ENCODE results near the gene DPPA4.
"Not testable (repeated sequence)": the region's sequence is repeated elsewhere in the genome, so short reads cannot be mapped to it uniquely, and the experiment has no call there.

The DPPA4 gene, protein sequence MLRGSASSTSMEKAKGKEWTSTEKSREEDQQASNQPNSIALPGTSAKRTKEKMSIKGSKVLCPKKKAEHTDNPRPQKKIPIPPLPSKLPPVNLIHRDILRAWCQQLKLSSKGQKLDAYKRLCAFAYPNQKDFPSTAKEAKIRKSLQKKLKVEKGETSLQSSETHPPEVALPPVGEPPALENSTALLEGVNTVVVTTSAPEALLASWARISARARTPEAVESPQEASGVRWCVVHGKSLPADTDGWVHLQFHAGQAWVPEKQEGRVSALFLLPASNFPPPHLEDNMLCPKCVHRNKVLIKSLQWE

DNA sequence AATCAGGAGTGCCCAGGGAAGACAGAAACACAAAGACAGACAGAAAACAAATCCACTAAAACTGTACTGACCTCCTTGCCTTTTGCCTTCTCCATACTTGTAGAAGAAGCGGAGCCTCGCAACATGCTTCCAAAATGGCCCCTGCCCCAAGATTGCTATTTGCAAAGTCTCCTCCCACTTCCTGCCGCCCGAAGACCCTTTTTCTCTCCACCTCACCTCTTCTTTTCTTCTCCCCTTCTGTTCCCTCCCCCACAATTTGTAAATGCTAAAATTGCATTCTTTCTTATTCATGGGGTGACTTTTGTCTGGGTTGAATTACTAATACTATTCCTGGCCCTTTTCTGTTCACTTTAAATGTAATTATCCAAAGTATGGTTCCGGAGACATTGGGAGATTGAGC is at the start of gene DPPA4:
TSS of gene DPPA4 (minus strand) at position 154 of the 400 bp plus-strand sequence. CDS start at position 125, 29 bp downstream.
- no peaks in the 10 kb centered on the region for H3K9me3 ChIP-seq (ENCODE audit: control insufficient read depth in 2 of 2, low read length in 2 of 2)
- H3K4me3 ChIP-seq (ENCODE audit: low read length in 2 of 2): peak within 1 kb of the TSS; percentile 68 to 69
- peak within 1 kb of the TSS; percentile 30 to 58 for H3K9ac ChIP-seq (ENCODE audit: low read length in 2 of 2)
- H3K27me3 ChIP-seq (ENCODE audit: control insufficient read depth in 1 of 2, insufficient read depth in 2 of 2, low read length in 2 of 2): no peaks in the 10 kb centered on the region
- H3K27ac ChIP-seq (ENCODE audit: low read length): no peak within 1 kb of the TSS
- no peaks in the 10 kb centered on the region for H3K4me1 ChIP-seq (ENCODE audit: control insufficient read depth, insufficient read depth, low read length)
- no peaks in the 10 kb centered on the region for H3K36me3 ChIP-seq (ENCODE audit: control insufficient read depth in 2 of 2, insufficient read depth in 2 of 2, low read length in 2 of 2)

DNA sequence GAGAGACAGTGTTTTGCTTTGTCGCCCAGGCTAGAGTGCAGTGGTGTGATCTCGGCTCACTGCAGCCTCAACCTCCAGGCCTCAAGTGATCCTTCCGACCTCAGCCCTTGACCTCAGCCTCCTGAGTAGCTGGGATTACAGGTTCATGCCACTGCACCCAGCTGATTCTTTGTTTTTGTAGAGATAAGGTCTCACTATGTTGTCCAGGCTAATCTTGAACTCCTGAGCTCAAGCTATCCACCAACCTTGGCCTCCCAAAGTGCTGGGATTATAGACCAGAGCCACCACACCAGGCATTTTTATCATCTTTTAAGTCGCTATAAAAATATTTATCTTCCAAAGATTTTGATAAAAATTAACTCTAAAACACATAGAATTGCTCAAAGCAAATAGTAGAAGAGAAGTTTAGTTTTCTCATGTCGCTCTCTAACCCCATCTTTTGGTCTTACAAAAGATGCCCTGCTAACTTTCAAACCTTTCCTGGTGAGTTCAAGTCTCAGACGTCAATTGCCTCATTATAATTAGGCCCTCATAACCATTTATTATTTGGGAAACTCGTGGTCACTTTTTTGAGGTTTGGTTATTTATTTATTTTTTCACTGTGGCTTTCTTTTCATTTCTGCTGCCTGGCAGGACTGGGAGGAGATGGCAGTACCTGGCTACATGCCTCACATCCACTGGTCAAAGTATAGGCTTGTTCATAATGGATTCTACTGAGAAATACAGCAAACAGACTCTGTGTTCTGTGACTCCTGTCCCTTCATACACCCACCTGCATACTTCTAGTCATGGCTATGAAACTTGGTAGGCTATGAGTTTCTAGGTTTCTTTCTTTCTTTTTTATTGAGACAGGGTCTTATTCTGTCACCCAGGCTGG is 48.3 kb upstream of the DPPA4 start:
- H3K27ac ChIP-seq (ENCODE audit: low read length): no peak overlapping the region
- no peaks in the 10 kb centered on the region for H3K36me3 ChIP-seq (ENCODE audit: control insufficient read depth in 2 of 2, insufficient read depth in 2 of 2, low read length in 2 of 2)

DNA sequence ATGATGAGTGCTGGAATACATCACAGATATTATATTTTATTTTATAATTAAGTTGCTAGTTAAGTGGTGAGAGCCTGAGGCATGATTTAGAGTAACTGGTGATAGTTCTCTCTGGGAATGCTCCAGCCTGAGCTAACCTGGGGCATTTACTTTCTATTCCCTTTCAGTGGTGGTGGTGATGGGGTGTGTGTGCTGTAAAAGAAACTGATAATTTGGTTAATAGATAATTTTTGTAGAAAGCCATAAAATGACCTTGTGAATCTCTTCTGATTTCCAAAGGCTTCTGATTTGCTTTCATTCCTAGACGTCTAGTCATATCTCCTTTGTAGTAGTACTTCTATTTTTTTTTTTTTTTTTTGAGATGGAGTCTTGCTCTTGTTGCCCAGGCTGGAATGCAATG is 46.8 kb upstream of the DPPA4 start:
- Histone ChIP-seq H3K36me3 (ENCODE audit: control insufficient read depth in 2 of 2, insufficient read depth in 2 of 2, low read length in 2 of 2) (no peaks in the 10 kb centered on the region), H3K4me1 (ENCODE audit: control insufficient read depth, insufficient read depth, low read length) (no peaks in the 10 kb centered on the region), H3K27ac (ENCODE audit: low read length) (no peak overlapping the region), H3K4me3 (ENCODE audit: low read length in 2 of 2) (no peak overlapping the region), H3K9ac (ENCODE audit: low read length in 2 of 2) (no peak overlapping the region), H3K27me3 (ENCODE audit: control insufficient read depth in 1 of 2, insufficient read depth in 2 of 2, low read length in 2 of 2) (no peaks in the 10 kb centered on the region), H3K9me3 (ENCODE audit: control insufficient read depth in 2 of 2, low read length in 2 of 2) (no peaks in the 10 kb centered on the region)

More for the DNA sequence above, 48.3 kb upstream of the DPPA4 start:
- H3K4me1 ChIP-seq (ENCODE audit: control insufficient read depth, insufficient read depth, low read length): no peaks in the 10 kb centered on the region
- no peak overlapping the region for H3K9ac ChIP-seq (ENCODE audit: low read length in 2 of 2)
- no peaks in the 10 kb centered on the region for H3K27me3 ChIP-seq (ENCODE audit: control insufficient read depth in 1 of 2, insufficient read depth in 2 of 2, low read length in 2 of 2)
- no peaks in the 10 kb centered on the region for H3K9me3 ChIP-seq (ENCODE audit: control insufficient read depth in 2 of 2, low read length in 2 of 2)
- no peak overlapping the region for H3K4me3 ChIP-seq (ENCODE audit: low read length in 2 of 2)

DNA sequence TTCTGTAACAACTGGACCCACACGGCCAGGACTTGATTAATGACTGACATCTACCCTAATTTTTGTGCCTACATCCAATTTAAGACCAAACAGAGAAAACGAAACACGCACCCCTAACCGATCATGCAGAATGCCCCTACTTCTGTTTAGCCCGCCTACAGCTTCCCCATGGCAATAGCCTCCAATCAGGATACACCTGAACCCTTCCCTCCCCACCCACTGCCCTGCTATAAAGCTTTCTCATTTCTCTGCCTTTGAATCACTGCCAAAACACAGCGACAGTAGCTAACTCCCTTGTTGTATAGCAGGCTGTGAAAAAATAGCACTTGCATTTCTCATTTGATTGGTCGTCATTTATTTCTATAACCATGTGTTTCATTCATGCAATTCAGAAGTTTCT is 45.2 kb upstream of the DPPA4 start:
- no peaks in the 10 kb centered on the region for H3K27me3 ChIP-seq (ENCODE audit: control insufficient read depth in 1 of 2, insufficient read depth in 2 of 2, low read length in 2 of 2)
- H3K9me3 ChIP-seq (ENCODE audit: control insufficient read depth in 2 of 2, low read length in 2 of 2): no peaks in the 10 kb centered on the region
- H3K4me1 ChIP-seq (ENCODE audit: control insufficient read depth, insufficient read depth, low read length): no peaks in the 10 kb centered on the region
- no peak overlapping the region for H3K27ac ChIP-seq (ENCODE audit: low read length)
- H3K4me3 ChIP-seq (ENCODE audit: low read length in 2 of 2): no peak overlapping the region
- no peak overlapping the region for H3K9ac ChIP-seq (ENCODE audit: low read length in 2 of 2)
- H3K36me3 ChIP-seq (ENCODE audit: control insufficient read depth in 2 of 2, insufficient read depth in 2 of 2, low read length in 2 of 2): no peaks in the 10 kb centered on the region

DNA sequence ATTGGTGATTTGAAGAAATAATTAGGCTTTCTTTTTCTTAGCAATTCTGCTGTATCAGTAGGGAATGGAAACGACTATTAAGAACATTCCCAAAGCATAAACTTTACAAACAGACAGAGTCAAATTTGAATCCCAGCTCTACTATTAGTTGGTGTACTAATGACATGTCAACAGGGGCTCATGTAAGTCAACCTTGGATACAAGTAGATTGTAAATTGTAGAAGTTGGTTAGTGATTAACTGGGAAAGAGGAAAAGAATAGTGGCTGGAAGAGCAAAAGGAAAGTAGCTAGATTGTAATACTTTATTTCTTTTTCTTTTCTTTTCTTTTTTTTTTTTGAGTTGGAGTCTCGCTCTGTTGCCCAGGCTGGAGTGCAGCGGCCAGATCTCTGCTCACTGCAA is 38.6 kb upstream of the DPPA4 start:
- H3K4me3 ChIP-seq (ENCODE audit: low read length in 2 of 2): no peak overlapping the region
- no peaks in the 10 kb centered on the region for H3K27me3 ChIP-seq (ENCODE audit: control insufficient read depth in 1 of 2, insufficient read depth in 2 of 2, low read length in 2 of 2)
- H3K36me3 ChIP-seq (ENCODE audit: control insufficient read depth in 2 of 2, insufficient read depth in 2 of 2, low read length in 2 of 2): no peaks in the 10 kb centered on the region
- no peak overlapping the region for H3K9ac ChIP-seq (ENCODE audit: low read length in 2 of 2)
- H3K27ac ChIP-seq (ENCODE audit: low read length): no peak overlapping the region
- no peaks in the 10 kb centered on the region for H3K9me3 ChIP-seq (ENCODE audit: control insufficient read depth in 2 of 2, low read length in 2 of 2)
- H3K4me1 ChIP-seq (ENCODE audit: control insufficient read depth, insufficient read depth, low read length): no peaks in the 10 kb centered on the region

DNA sequence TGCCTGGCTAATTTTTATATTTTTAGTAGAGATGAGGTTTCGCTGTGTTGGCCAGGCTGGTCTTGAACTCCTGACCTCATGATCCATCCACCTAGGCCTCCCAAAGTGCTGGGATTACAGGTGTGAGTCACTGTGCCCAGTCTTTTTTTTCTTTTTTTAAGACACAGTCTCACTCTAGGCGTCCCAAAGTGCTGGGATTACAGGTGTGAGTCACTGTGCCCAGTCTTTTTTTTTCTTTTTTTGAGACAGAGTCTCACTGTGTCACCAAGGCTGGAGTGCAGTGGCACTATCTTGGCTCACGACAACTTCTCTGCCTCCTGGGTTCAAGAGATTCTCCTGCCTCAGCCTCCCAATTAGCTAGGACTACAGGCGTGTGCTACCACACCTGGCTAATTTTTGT is 37.1 kb upstream of the DPPA4 start:
- not testable (repeated sequence) for H3K9ac ChIP-seq (ENCODE audit: low read length in 2 of 2); H3K4me3 ChIP-seq (ENCODE audit: low read length in 2 of 2)

DNA sequence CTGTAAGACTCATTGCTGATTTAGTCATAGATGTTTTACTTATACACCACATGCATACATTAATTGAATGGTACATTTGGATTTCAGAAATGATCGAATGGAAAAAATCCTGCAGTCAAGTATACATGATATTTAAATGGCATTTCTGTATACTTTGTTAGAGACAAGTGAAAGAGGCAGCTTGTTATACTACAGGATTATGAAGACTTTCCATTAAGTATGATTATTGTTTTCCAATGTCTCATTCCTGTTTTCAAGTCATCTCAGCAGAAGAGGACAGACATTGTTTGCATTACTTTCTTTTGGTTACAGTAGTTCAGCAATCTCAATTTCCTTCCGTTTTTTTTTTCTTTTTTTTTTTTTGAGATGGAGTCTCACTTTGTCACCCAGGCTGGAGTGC is 36.6 kb upstream of the DPPA4 start:
- no peak overlapping the region for H3K27ac ChIP-seq (ENCODE audit: low read length)

More for the DNA sequence above, 37.1 kb upstream of the DPPA4 start:
- not testable (repeated sequence) for H3K4me1 ChIP-seq (ENCODE audit: control insufficient read depth, insufficient read depth, low read length); H3K27ac ChIP-seq (ENCODE audit: low read length); H3K27me3 ChIP-seq (ENCODE audit: control insufficient read depth in 1 of 2, insufficient read depth in 2 of 2, low read length in 2 of 2); H3K36me3 ChIP-seq (ENCODE audit: control insufficient read depth in 2 of 2, insufficient read depth in 2 of 2, low read length in 2 of 2); H3K9me3 ChIP-seq (ENCODE audit: control insufficient read depth in 2 of 2, low read length in 2 of 2)

DNA sequence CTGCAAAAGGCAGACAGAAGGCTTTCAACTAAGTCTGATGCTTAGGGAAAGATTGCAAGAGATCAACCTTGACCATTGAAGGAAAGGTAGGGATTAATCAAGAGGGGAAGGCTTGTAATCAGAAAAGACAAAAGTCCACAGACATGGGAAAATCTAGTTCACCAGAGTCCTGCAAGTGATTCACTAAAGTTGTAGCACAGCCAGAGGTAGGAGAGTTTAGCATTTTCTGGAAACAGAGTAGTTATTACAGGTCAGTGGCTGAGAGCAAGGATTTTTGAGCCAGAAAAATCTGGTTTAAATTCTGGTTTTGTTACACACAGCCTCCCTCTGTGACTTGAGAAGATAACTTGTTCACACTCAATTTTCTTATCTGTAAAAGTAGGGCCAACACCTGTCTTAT is 35.3 kb upstream of the DPPA4 start:
- Histone ChIP-seq H3K4me3 (ENCODE audit: low read length in 2 of 2) (no peak overlapping the region), H3K9ac (ENCODE audit: low read length in 2 of 2) (no peak overlapping the region), H3K27ac (ENCODE audit: low read length) (no peak overlapping the region), H3K4me1 (ENCODE audit: control insufficient read depth, insufficient read depth, low read length) (no peaks in the 10 kb centered on the region), H3K27me3 (ENCODE audit: control insufficient read depth in 1 of 2, insufficient read depth in 2 of 2, low read length in 2 of 2) (no peaks in the 10 kb centered on the region), H3K36me3 (ENCODE audit: control insufficient read depth in 2 of 2, insufficient read depth in 2 of 2, low read length in 2 of 2) (no peaks in the 10 kb centered on the region), H3K9me3 (ENCODE audit: control insufficient read depth in 2 of 2, low read length in 2 of 2) (no peaks in the 10 kb centered on the region)

More for the DNA sequence above, 36.6 kb upstream of the DPPA4 start:
- Histone ChIP-seq H3K36me3 (ENCODE audit: control insufficient read depth in 2 of 2, insufficient read depth in 2 of 2, low read length in 2 of 2) (no peaks in the 10 kb centered on the region), H3K9ac (ENCODE audit: low read length in 2 of 2) (no peak overlapping the region), H3K9me3 (ENCODE audit: control insufficient read depth in 2 of 2, low read length in 2 of 2) (no peaks in the 10 kb centered on the region), H3K4me3 (ENCODE audit: low read length in 2 of 2) (no peak overlapping the region), H3K4me1 (ENCODE audit: control insufficient read depth, insufficient read depth, low read length) (no peaks in the 10 kb centered on the region), H3K27me3 (ENCODE audit: control insufficient read depth in 1 of 2, insufficient read depth in 2 of 2, low read length in 2 of 2) (no peaks in the 10 kb centered on the region)

DNA sequence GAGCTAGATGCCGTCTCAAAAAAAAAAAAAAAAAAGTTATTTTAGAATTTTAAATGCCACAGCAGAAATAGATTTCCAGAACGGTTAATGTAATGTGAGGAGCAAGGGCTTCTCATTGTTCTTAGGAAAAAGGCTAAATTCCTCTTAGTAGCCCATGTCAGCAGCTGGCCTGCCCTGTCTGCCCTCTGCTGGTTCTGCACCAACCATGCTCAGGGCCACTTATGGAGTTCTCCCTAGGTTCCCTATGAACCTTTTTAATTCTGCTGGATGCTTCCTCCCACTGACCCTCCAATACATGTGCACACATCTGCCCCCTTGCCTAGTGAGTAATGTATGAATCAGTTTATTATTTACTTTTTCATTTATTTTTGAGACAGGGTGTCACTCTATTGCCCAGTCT is 32.2 kb upstream of the DPPA4 start:
- no peak overlapping the region for H3K9ac ChIP-seq (ENCODE audit: low read length in 2 of 2)
- no peaks in the 10 kb centered on the region for H3K4me1 ChIP-seq (ENCODE audit: control insufficient read depth, insufficient read depth, low read length)
- no peaks in the 10 kb centered on the region for H3K27me3 ChIP-seq (ENCODE audit: control insufficient read depth in 1 of 2, insufficient read depth in 2 of 2, low read length in 2 of 2)
- no peak overlapping the region for H3K4me3 ChIP-seq (ENCODE audit: low read length in 2 of 2)
- H3K36me3 ChIP-seq (ENCODE audit: control insufficient read depth in 2 of 2, insufficient read depth in 2 of 2, low read length in 2 of 2): no peaks in the 10 kb centered on the region
- no peaks in the 10 kb centered on the region for H3K9me3 ChIP-seq (ENCODE audit: control insufficient read depth in 2 of 2, low read length in 2 of 2)
- H3K27ac ChIP-seq (ENCODE audit: low read length): no peak overlapping the region

DNA sequence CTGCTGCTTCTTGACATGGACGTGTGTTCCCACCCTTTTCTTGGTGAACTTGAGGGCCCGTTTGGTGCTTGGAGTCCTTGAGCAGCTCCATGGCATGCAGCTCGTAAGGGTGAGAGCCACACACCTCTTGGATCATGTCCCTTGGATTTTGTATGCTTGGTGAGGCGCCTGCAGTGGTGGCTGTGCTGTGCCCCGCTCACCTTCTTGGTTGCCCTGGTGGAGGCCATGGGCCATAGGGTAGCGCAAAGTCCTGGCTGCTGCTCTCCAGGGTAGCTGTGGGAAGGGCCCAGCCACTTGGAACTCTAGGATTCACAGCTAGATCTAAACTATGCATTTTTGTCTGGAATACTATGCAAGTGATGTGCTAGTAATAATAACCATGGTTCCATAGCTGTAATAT is 26.7 kb upstream of the DPPA4 start:
- Histone ChIP-seq H3K27ac (ENCODE audit: low read length) (no peak overlapping the region), H3K9ac (ENCODE audit: low read length in 2 of 2) (no peak overlapping the region), H3K4me1 (ENCODE audit: control insufficient read depth, insufficient read depth, low read length) (no peaks in the 10 kb centered on the region), H3K4me3 (ENCODE audit: low read length in 2 of 2) (no peak overlapping the region), H3K9me3 (ENCODE audit: control insufficient read depth in 2 of 2, low read length in 2 of 2) (no peaks in the 10 kb centered on the region), H3K36me3 (ENCODE audit: control insufficient read depth in 2 of 2, insufficient read depth in 2 of 2, low read length in 2 of 2) (no peaks in the 10 kb centered on the region), H3K27me3 (ENCODE audit: control insufficient read depth in 1 of 2, insufficient read depth in 2 of 2, low read length in 2 of 2) (no peaks in the 10 kb centered on the region)

DNA sequence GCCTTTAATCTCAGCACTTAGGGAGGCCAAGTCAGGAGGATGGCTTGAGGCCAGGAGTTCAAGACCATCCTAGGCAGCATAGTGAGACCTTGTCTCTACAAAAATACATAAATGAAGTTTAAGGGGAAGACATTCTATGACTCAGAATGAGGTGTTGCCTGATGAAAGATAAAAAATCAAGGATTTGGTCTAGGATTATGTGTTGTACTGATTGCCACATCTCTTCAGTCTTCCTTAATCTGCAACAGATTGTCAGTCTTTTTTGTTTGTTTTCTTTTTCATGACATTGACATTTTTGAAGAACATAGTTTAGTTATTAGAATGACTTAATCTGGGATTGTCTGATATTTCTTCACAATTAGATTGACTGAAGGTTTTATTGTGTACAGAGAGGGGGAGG is 26.3 kb upstream of the DPPA4 start:
- no peak overlapping the region for H3K27ac ChIP-seq (ENCODE audit: low read length)
- no peaks in the 10 kb centered on the region for H3K27me3 ChIP-seq (ENCODE audit: control insufficient read depth in 1 of 2, insufficient read depth in 2 of 2, low read length in 2 of 2)
- H3K9me3 ChIP-seq (ENCODE audit: control insufficient read depth in 2 of 2, low read length in 2 of 2): no peaks in the 10 kb centered on the region
- H3K36me3 ChIP-seq (ENCODE audit: control insufficient read depth in 2 of 2, insufficient read depth in 2 of 2, low read length in 2 of 2): no peaks in the 10 kb centered on the region
- no peak overlapping the region for H3K9ac ChIP-seq (ENCODE audit: low read length in 2 of 2)
- no peak overlapping the region for H3K4me3 ChIP-seq (ENCODE audit: low read length in 2 of 2)
- H3K4me1 ChIP-seq (ENCODE audit: control insufficient read depth, insufficient read depth, low read length): no peaks in the 10 kb centered on the region

All from stomach smooth muscle (tissue), 2 donors.